Subcutaneous adipose tissue (tissue), 4 donors: Measurements from ENCODE around the gene ZNF322. TPM values are rescaled to one million over a fixed set of nuclear protein-coding genes. Genes with fewer than 3 reads are reported as not detected.

Source experiments
- CTCF ChIP-seq: fragments of 450-650 bp; IDR thresholded peaks from one replicate; pipeline ENCODE4 v1.5.1; 2016; ENCODE audit warnings: low read depth, mild to moderate bottlenecking, control low read depth, antibody characterized with exemption, moderate library complexity
- total RNA-seq, 4 donors: library from RNA; depleted of rRNA; stranded (reverse); fragments of >200 nt; gene quantifications; one replicate each; pipeline ENCODE4 v1.1.0, GENCODE V29; 2016

Gene ZNF322
- total RNA-seq, 4 donors from 2014 or later = 14.7 to 18.8 (median 16.6) TPM

- TF ChIP-seq CTCF = no peak
These were observed 60.4 kb downstream of the ZNF322 start for GRCh38 chr6:26599134-26599533.

GRCh38 chr6:26598267-26598666, 61.3 kb downstream of the ZNF322 start:
- no peak for TF ChIP-seq CTCF

- TF ChIP-seq CTCF = no peak
These were observed 61.7 kb downstream of the ZNF322 start for GRCh38 chr6:26597821-26598220.

- TF ChIP-seq CTCF = no peak
These were observed 62.2 kb downstream of the ZNF322 start for GRCh38 chr6:26597389-26597766.

- no peak for TF ChIP-seq CTCF
These were observed 62.8 kb downstream of the ZNF322 start, which contains the start of gene ABT1 for GRCh38 chr6:26596579-26597388. Gene ABT1 (plus strand): TSS chr6:26596953. CDS start chr6:26596983, 30 bp downstream.

GRCh38 chr6:26595669-26596269, 63.8 kb downstream of the ZNF322 start:
- TF ChIP-seq CTCF = no peak
